Measurements from ENCODE around the gene TUFM.
A peak's percentile ranks its signal among the peaks of the same experiment; 100 is the strongest.
"Not testable (repeated sequence)": the region's sequence is repeated elsewhere in the genome, so short reads cannot be mapped to it uniquely, and the experiment has no call there.

The TUFM gene

GRCh38 chr16:28846080-28846932 is at the start of gene TUFM:
TUFM (minus strand) TSS chr16:28846348; CDS start chr16:28846269, 79 bp downstream.
- TF ChIP-seq CTCF (IDR thresholded peaks at IDR 0.05; ENCODE audit: insufficient read depth, missing control alignments) = peak; percentile 61
- DNase-seq (ENCODE audit: insufficient read length, low spot score) = peak; percentile 84
- no peak for FAIRE-seq

GRCh38 chr16:28895609-28896008 is 49.5 kb upstream of the TUFM start:
- DNase-seq (ENCODE audit: insufficient read length, low spot score) (no peak), FAIRE-seq (no peak)
- TF ChIP-seq CTCF (IDR thresholded peaks at IDR 0.05; ENCODE audit: insufficient read depth, missing control alignments) = no peak

- no peak for FAIRE-seq
- TF ChIP-seq CTCF (IDR thresholded peaks at IDR 0.05; ENCODE audit: insufficient read depth, missing control alignments) = no peak
- DNase-seq (ENCODE audit: insufficient read length, low spot score) = no peak
These were observed 47.1 kb upstream of the TUFM start for GRCh38 chr16:28893291-28893690.

- TF ChIP-seq CTCF (IDR thresholded peaks at IDR 0.05; ENCODE audit: insufficient read depth, missing control alignments) = no peak
- FAIRE-seq (no peak), DNase-seq (ENCODE audit: insufficient read length, low spot score) (no peak)
These were observed 46.1 kb upstream of the TUFM start for GRCh38 chr16:28891964-28892890.

- DNase-seq (ENCODE audit: insufficient read length, low spot score); FAIRE-seq: not testable (repeated sequence)
These were observed 44.2 kb upstream of the TUFM start for GRCh38 chr16:28890355-28890754.

GRCh38 chr16:28886945-28887344 is 40.8 kb upstream of the TUFM start:
- FAIRE-seq (no peak), DNase-seq (ENCODE audit: insufficient read length, low spot score) (no peak)
- TF ChIP-seq CTCF (IDR thresholded peaks at IDR 0.05; ENCODE audit: insufficient read depth, missing control alignments) = no peak

- no peak for TF ChIP-seq CTCF (IDR thresholded peaks at IDR 0.05; ENCODE audit: insufficient read depth, missing control alignments)
- DNase-seq (ENCODE audit: insufficient read length, low spot score) (no peak), FAIRE-seq (no peak)
These were observed 37.9 kb upstream of the TUFM start for GRCh38 chr16:28884045-28884444.

Measured in D721Med (cell line).